Measurements from ENCODE around the gene RHOBTB1. TPM values are rescaled to one million over a fixed set of nuclear protein-coding genes. Genes with fewer than 3 reads are reported as not detected.

The RHOBTB1 gene
- total RNA-seq, 2 donors from 2014 or later: 6.6 to 6.8 TPM

GRCh38 chr10:60980997-60981396, 37.0 kb upstream of the RHOBTB1 start:
- H3K27me3 Mint-ChIP-seq (ENCODE audit: insufficient read depth): no peaks in the 10 kb centered on the region
- Histone ChIP-seq H3K36me3 (ENCODE audit: control insufficient read depth, insufficient read depth, low read length) (no peaks in the 10 kb centered on the region), H3K27me3 (ENCODE audit: control insufficient read depth, insufficient read depth, low read length, poor library complexity, severe bottlenecking) (no peaks in the 10 kb centered on the region), H3K4me3 (ENCODE audit: low read length) (no peak overlapping the region), H3K27ac (ENCODE audit: low read depth, low read length) (no peak overlapping the region), H3K4me1 (ENCODE audit: control insufficient read depth, insufficient read depth, low read length) (peaks cover 6% of the 10 kb centered on the region), H3K9me3 (ENCODE audit: control insufficient read depth, low read length) (no peaks in the 10 kb centered on the region), H3K9ac (ENCODE audit: extremely low read depth, low read length, poor library complexity, severe bottlenecking) (no peak overlapping the region)
- H3K27ac Mint-ChIP-seq: no peak overlapping the region
- no peak for TF ChIP-seq CTCF (conservative IDR thresholded peaks at IDR 0.05)
- DNase-seq: no peak
- H3K4me3 Mint-ChIP-seq: no peak overlapping the region
- H3K4me1 Mint-ChIP-seq: no peaks in the 10 kb centered on the region
- WGBS, 2 experiments (ENCODE audit: insufficient coverage in 1 of 2, insufficient read length in 1 of 2): no CpG with 5 or more reads among the region's 1 CpG
- H3K9me3 Mint-ChIP-seq: no peaks in the 10 kb centered on the region
- no peaks in the 10 kb centered on the region for H3K36me3 Mint-ChIP-seq (ENCODE audit: low read depth)

- Mint-ChIP-seq H3K4me3 (no peak overlapping the region), H3K27ac (no peak overlapping the region), H3K9me3 (no peaks in the 10 kb centered on the region), H3K36me3 (ENCODE audit: low read depth) (no peaks in the 10 kb centered on the region), H3K4me1 (no peaks in the 10 kb centered on the region), H3K27me3 (ENCODE audit: insufficient read depth) (no peaks in the 10 kb centered on the region)
- no peaks in the 10 kb centered on the region for H3K36me3 ChIP-seq (ENCODE audit: control insufficient read depth, insufficient read depth, low read length)
- WGBS, 2 experiments (ENCODE audit: insufficient coverage in 1 of 2, insufficient read length in 1 of 2): 82 to 89% methylated on average over 3 of the region's 3 CpGs
- TF ChIP-seq CTCF (conservative IDR thresholded peaks at IDR 0.05): no peak
- DNase-seq: no peak
- no peak overlapping the region for H3K9ac ChIP-seq (ENCODE audit: extremely low read depth, low read length, poor library complexity, severe bottlenecking)
- H3K27me3 ChIP-seq (ENCODE audit: control insufficient read depth, insufficient read depth, low read length, poor library complexity, severe bottlenecking): no peaks in the 10 kb centered on the region
- H3K4me3 ChIP-seq (ENCODE audit: low read length): no peak overlapping the region
- H3K4me1 ChIP-seq (ENCODE audit: control insufficient read depth, insufficient read depth, low read length): peaks cover 6% of the 10 kb centered on the region
- no peaks in the 10 kb centered on the region for H3K9me3 ChIP-seq (ENCODE audit: control insufficient read depth, low read length)
- H3K27ac ChIP-seq (ENCODE audit: low read depth, low read length): no peak overlapping the region
Observed at GRCh38 chr10:60979667-60980104, 35.7 kb upstream of the RHOBTB1 start.

- Mint-ChIP-seq H3K9me3 (no peaks in the 10 kb centered on the region), H3K27ac (no peak overlapping the region), H3K27me3 (ENCODE audit: insufficient read depth) (no peaks in the 10 kb centered on the region), H3K4me3 (no peak overlapping the region), H3K36me3 (ENCODE audit: low read depth) (no peaks in the 10 kb centered on the region), H3K4me1 (peaks cover 3% of the 10 kb centered on the region)
- DNase-seq: no peak
- Histone ChIP-seq H3K36me3 (ENCODE audit: control insufficient read depth, insufficient read depth, low read length) (no peaks in the 10 kb centered on the region), H3K27ac (ENCODE audit: low read depth, low read length) (no peak overlapping the region), H3K27me3 (ENCODE audit: control insufficient read depth, insufficient read depth, low read length, poor library complexity, severe bottlenecking) (no peaks in the 10 kb centered on the region), H3K4me3 (ENCODE audit: low read length) (no peak overlapping the region), H3K4me1 (ENCODE audit: control insufficient read depth, insufficient read depth, low read length) (peaks cover 6% of the 10 kb centered on the region), H3K9me3 (ENCODE audit: control insufficient read depth, low read length) (no peaks in the 10 kb centered on the region), H3K9ac (ENCODE audit: extremely low read depth, low read length, poor library complexity, severe bottlenecking) (no peak overlapping the region)
- 79 to 81% methylated on average over 5 to 7 of the region's 7 CpGs for WGBS, 2 experiments (ENCODE audit: insufficient coverage in 1 of 2, insufficient read length in 1 of 2)
- TF ChIP-seq CTCF (conservative IDR thresholded peaks at IDR 0.05): no peak
Observed at GRCh38 chr10:60978287-60979115, 34.5 kb upstream of the RHOBTB1 start.

Measured in endodermal cell (in vitro differentiated cells).